Measurements from ENCODE around the gene LAD1.

The LAD1 gene

DNA sequence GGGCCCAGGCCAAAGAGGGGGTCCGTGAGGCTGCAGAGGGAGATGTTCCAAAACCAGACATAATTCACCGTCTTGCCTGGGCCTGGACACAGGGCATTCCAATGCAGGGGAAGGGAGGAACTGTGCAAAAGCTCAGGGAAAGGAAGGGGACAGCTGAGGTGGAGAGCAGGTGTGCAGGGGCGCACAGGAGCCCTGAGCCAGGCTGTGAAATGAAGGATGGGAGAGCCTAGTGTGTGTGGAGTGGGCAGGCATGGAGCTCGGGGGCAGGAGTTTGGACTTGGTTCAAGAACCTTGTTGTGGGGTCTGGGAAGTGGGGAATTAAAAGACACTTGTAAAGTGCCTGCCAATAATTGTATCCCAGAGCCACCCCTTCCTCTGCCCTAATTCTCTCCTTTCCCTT is 20.1 kb upstream of the LAD1 start:
- DNase-seq (ENCODE audit: low read depth, low spot score) = no peak

DNA sequence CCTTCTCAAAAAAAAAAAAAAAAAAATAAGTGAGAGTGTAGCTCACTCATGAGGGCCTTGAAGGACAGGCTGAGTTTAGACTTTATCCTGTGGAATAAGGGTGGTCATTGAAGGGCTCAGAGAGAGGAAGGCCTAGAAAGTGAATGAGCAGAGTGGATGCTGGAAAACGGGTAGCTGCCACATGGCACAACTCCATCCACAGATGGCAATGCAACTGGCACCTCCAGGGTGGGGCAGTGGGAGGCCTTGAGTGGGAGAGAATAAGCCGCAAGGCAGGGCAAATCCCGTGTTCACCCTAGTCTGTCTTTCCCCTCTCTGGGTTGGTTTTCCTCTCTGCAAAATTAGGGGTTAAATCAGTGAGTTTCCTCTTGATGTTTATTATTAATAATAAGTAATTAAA is 19.3 kb upstream of the LAD1 start:
- no peak for DNase-seq (ENCODE audit: low read depth, low spot score)

DNA sequence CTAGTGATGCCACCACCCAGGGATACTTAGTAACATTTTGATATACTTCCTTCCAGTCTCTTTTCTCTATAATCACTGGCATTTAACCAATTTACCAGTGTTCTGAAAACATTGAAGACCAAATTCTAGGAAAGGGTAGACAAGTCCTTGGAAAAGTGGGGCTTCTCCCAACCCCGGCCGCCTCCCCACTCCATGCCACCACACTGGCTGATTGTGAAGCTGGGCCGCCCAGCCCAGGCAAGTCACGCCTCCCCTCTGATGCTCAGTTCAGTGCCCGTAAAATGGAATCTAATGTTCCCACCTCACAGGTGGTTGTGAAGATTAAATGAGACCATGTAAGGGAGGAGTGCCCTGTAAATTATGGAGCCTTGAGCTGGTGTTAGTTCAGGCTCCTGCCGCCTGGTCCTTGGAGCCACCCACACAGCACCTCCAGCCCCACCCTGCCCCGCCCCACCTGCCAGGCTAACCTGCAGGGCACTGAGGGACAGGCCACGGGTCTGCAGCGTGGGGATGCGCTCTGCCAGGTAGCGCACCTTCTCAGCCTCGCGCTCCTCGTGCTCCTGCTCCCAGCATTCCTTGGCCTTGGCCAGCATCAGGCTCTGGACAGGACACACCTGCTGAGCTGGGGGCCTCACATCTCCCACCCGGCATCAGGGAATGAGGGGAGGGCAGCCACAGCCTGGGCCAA is 15.1 kb upstream of the LAD1 start:
- DNase-seq (ENCODE audit: low read depth, low spot score) = no peak

DNA sequence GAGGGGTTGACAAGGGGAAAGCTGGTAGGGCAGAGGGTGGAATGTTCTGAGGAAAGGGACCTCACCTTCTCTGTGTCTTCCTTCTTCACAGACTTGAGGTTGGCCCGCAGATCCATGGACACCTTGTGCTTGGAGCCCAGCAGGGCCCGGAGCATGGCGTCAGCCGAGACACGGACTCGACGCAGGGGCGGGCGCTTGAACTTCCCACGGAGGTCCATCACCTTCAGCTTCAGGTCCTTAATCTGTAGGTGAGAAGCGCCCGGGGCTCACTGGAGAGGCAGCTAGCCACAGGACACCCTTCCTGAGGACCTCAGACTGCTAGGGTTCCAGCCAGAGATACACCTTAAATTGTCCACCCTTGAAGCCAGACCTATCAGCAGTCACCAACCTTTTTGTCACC is 12.2 kb upstream of the LAD1 start:
- no peak for DNase-seq (ENCODE audit: low read depth, low spot score)

DNA sequence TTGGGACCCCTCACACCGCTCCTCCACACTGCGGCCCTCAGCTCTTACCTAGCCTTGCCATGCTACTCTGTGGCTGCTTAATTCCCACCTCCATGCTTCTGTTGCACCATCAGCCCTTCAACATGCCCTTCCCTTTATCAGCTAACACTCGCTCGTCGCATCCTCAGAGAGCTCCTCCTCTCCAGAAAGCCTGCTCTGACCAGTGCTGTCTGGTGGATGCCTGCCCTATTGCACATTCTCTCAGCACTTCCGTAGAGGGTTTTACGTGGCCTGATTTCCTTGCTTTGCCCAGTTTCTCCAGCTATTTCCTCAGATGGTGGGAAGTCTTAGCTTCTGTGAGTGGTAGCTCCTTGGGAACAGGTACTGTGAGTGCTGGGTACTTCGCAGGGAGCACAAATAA is 10.3 kb upstream of the LAD1 start:
- no peak for DNase-seq (ENCODE audit: low read depth, low spot score)

DNA sequence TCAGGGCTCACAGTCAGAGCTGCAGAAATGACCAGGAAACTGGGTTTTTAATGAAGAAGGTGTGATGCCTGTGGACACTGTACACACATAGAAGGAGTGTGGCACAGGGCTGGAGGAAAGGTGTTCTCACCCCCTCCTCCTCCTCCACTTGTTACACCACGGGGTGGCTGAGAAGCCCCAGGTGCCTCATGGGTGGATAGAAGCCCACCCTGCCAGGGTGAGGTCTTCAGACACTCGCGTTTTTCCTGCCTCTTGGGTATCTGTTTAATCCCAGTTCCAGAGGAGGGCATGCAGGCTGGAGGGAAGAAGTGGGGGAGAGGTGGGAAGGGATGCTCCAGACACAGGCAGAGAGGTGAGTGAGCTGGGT is 9.7 kb upstream of the LAD1 start:
- DNase-seq (ENCODE audit: low read depth, low spot score) = no peak

DNA sequence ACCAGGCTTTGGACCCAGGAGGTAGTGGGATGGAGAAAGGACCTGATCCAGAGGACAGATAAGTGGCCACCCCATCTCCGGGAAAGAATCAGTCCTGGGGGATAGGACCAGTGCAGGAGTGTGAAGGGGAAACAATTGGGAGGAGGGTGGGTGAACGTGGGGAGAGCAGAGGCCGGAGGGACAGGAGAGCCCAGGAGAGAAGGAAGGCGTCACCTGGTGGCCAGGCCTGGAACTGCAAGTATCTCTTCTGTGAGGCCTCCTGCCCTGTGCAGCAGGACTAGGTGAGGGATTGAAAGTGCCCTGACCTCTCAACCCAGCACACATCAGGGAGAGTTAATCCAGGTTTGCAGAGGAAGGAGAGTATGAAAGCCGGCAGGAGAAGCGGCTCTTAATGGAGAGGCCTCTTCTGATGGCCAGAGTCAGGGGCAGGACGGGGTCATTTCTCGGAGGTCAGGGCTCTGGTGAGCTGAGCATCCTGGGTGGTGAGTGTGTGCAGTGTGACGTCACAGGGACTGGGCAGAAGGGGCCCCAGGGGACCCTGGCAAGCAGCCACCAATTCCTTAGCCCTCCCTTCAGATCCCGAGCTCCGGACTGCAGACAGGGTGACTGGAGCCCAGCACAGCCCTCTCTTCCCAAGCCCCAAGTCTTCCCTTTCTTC is 9.2 kb upstream of the LAD1 start:
- peak; percentile 85 for DNase-seq (ENCODE audit: low read depth, low spot score)

DNA sequence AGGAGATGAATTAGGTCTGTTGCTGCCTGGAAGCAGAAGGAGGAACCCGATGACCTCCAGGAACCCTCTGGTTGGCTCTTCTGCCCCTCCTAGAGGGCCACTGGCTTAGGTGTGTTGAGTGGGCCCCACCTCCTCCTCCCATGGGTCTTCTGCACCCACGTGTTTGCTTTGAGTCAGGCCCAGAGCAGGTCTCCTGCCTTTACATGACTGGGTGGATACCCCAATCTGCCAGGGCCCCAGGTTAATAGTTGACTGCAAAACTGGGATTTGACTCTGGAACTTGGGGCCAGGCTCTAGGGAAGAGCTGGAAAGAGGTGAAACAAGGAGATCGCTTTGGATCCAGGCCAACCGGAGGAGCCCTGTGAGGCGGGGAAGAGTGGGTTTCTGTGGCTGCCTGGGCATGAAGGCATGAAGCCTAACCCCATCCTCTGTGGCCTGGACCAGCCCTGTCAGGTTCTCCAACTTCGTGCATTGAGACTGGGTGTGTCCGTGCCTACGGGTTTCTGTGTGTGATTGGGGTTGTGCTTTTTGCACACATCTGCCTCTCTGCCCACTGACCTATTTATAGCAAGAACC is 7.8 kb upstream of the LAD1 start:
- DNase-seq (ENCODE audit: low read depth, low spot score) = no peak

DNA sequence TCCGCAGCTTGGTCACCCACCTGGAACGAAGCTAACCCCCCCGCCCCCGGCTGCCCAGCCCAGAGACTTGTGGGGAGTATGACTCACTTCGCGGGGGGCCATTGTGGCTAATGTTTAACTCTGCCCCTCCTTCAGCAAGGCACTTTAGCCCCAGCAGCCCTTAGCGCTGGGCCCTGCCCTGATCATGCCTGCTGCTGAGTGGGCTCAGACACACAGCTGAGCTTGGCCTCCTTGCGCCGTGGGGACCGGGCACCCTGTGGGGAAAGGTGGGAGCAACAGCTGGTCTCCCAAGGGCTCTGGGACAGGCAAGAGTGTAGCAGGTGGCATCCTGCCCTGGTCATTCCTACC is 6.3 kb upstream of the LAD1 start:
- DNase-seq (ENCODE audit: low read depth, low spot score) = no peak

DNA sequence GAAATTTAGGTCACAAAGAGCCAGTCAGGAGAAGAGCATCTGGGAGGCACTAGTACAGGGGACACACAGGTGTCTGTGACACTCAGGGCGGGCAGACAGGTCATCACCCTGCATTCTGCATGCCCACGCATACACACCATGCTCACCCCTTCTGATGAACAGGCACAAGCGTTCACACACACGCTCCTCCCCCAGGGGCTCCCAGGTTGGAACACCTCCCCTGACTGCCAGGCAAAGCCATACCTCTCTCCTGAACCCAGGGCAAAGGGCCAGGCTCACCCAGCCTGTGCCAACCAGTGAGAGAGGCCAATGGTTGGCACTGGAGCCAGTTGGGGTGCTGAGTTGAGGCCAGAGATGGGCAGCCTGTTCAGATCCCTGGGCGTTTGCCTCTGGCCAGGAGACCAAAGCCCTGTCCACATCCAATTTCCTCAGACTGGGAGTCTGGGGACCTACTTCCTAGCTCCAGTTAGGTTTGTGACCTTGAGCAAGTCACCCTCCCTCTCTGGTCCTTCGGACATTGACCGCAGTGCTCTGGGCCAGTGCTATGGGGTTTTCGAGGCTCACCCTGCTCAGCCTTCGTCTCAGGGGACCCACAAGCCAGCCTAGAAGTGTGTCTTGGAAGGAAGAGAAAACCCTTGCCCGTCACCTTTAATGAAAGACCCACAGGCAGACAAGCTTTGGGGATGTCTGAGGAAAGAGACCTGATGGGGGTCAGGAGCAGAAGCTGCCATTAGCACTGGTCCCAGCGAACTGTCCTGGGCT is 5.8 kb upstream of the LAD1 start:
- DNase-seq (ENCODE audit: low read depth, low spot score) = no peak

DNA sequence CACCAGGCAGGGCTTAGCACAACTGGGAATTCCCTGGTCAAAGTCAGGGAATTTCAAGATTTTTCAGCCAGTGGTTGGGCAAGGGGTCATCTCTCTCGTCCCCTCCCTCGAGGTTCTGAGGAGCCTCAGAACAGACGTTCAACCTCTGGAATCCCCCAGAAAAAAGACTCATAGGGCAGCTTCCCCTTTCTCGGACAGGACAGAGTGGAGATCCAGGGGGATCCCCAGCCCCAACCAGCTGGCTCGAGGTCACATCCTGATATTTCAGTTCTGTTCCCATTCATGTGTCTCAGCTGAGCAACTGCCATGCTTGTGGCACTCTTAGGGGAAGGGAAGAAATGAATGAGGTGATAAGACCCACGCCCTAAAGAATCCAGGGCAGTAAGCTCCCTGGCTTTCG is 4.9 kb upstream of the LAD1 start:
- no peak for DNase-seq (ENCODE audit: low read depth, low spot score)

DNA sequence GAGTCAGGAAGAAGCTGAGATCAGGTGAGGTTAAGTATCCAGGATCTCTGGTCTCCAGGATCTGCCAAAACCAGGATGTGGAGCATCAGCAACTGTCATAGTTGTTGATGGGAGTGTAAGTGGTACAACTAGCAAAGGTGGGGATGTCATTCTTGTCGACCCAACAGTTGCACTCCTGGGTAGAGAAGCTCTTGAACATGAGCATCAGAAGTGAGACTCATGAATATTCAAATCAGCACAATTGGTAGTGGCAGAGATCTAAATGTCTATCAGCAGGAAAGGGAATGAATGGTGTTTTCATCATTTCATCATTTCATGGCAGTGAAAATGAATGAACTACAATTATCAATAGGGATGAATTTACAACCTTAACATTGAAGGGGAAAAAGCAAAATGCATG is 4.2 kb upstream of the LAD1 start:
- no peak for DNase-seq (ENCODE audit: low read depth, low spot score)

DNA sequence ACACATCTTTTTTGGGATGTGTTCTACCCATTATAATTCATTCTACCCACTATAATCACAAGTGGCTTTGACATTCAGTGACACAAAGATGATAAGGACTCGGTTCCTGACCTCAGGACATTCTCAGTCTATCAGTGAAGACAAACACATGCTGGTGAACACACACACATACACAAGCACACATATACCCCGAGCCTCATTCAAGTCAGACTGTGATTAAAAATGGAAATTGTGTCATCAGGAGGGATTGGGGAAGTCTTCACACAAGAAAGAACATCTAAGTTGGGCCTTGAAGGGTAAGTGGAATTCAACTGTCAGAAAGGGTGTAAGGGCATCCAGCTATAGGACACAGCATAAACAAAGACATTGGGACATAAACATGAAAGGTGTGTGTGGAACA is 2.6 kb upstream of the LAD1 start:
- DNase-seq (ENCODE audit: low read depth, low spot score) = no peak

DNA sequence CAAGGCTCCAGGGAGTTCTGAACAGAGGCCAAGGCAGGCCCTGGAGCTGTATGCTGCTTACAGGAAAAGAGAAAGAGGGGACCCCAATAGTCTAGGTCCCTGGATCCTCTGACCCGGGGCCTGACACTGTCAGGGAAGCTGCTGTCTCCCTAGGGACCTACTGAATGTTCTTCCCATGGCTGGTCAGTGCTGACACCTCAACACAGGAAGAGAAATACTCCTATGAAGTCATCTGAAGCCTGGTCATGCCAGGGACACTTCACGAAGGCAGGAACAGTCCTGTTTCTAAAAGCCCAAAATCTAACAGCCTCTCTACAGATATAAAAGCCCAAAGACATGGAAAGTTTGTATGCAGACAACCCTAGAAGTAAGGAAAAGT is 1.7 kb upstream of the LAD1 start:
- DNase-seq (ENCODE audit: low read depth, low spot score) = no peak

DNA sequence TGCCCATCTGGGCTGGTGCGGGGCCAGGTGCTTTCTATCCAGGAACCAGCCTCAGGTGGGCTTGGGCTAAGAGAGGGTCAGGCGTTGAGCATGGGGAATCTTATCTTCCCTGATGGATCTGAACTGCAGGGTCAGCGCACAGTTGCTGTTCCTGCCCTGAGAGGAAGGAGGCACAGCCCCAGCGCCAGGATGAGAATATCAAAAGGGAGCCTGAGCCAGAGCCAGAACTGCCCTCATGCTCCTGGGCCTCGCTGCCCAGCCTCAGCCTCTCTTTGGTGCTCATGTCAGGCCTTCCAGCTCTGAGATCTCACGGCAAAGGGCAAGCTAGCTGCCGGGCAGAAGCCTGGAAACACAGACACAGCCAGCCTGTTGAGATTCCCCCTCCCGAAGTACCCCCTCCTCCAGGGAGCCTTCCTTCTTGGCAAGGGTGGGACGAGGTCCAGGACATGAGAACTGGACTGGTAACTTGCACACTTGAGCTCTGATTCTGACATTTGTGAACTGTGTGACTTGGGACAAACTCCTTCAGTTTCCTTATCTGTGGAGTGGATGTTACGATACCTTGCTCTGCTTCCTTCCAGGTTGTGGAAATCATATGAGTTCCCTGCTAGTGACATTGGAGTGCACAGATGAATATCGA is 1.2 kb upstream of the LAD1 start:
- no peak for DNase-seq (ENCODE audit: low read depth, low spot score)

DNA sequence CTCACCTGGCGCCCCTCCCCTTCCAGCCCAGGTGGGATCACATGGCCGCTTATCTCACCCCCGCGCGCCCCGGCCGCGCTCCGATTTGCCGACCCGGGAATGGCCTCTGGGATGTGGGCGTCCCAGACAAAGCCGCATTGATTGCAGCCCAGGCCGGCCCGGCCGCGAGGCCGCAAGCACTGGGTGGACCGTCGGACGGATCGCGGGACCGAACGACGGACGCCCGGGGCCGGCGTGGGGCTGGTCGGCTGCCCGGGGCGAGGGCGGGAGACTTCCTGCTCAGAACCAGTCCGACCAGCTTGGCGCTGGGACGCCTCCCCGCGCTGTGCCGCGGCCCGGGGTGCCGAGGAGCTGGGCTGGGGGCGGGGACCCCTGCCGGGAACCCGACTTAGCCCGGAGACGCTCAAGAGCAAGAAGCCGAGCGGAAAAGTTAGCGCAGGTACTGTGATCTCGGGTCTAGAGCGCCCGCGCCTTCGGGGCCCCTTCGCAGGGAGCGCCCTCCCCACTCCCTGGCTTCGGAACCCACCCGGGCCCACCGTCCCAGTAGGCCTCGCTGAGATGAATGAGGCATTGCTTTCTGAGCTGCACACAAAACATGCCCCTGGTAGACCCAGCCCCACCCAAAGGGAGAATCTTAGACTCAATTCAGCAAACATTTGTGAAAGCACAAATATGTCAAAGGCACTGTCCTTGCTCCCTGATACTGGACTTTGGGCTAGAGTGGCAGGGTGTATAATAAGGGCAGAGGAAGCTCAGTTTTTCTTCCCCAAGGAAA is 415 bp upstream of the LAD1 start:
- peak; percentile 32 for DNase-seq (ENCODE audit: low read depth, low spot score)

DNA sequence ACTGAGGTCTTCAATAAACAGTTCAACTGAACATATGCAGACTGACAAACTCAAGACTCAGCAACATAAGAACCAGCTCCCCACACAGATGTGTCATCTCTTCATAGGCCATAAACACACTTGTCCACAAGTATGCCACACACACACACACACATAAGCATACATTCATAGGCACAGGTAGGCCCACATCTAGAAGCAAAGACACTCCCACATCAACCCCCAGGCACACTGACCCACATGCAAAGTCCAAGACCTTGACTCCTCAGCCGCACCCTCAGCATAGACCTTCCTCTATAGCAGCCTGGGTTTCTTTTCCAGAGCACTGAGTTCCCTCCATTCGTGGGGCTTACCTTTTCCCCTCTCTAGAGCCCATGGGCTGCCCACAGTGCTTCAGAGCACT is 1.4 kb downstream of the LAD1 start:
- no peak for DNase-seq (ENCODE audit: low read depth, low spot score)

DNA sequence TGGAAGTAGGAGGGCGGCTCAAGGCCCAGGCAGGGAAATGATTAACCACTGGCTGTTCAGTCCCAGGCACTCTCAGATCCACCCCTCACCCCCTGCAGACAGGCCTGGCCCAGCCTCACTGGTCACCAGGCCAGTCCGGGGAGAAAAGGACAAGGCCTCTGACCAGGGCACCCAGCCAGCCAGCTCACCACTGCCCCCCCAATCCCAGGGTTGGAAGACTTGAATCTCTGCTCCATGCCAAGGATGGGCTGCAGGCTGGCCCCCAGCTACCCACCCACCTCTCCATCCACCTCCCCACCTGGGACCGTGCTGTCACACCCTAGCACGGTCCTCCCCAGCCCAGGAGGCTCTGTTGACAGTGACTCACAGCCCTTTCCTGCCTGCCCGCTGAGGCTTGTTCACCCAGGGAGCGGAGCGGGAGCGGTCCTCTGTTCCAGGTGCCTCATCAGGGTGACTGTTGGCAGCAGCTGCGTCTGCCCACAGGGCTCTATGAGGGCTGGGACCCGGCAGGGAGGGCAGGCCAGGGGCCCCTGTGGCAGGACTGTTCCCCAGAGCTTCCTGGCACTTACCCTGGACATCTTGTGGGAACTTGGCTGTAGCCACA is 2.2 kb downstream of the LAD1 start:
- DNase-seq (ENCODE audit: low read depth, low spot score) = no peak

DNA sequence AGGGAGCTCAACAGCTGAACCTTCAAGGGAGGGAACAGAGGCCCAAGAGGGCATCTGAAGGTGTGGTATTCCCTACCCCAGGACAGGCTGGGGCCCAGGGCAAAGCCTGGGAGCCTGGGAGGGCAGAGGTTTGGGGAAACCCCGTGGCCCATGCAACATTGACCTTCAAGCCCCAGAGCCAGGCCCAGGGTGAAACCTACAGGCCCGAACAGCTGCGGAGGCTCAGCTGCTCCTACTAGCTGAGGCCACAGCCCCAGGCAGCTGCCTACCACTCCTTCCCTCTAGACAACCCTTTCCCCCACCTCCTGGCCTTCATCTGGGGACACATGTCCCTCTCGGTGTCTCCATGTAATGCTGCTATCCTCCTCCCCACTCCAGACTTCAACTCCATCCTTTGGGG is 3.2 kb downstream of the LAD1 start:
- DNase-seq (ENCODE audit: low read depth, low spot score) = no peak

DNA sequence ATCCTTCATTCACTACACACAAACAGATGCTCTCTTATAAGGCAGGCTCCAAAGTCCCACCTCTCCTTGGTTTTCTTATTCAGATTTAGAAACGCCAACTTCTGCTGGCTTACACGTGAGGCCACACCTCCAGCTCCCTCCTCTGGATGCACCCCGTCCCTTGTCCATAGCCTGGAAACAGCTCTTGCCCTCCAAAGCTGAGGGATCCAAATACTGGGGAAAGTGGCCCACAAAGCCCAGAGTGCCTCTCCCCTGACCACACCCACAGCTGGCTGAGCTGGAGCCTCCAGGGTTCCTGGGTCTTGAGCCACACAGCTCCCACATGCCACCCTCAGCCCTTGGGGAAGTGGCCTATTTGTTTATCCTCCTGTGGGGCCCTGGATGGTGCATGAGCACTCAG is 4.5 kb downstream of the LAD1 start:
- DNase-seq (ENCODE audit: low read depth, low spot score) = no peak

DNA sequence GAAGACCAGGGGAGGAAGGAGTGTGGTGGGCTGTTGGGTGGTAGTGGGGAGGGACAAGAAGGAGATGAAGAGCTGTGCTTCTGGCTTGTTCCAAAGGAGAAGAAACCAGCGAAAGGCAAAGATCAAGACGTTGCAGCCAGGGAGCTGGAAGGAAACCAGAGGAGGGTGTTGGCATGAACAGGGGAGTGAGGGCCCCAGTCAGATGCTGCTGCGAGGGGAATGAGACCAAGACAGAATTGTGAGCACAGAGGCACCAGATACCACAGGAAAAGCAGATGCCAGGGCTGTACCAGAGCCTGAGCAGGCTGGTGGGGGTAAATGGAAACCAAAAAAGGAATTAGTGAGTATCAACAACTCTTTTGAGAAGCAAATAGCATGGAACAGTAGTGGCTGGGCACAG is 6.0 kb downstream of the LAD1 start:
- no peak for DNase-seq (ENCODE audit: low read depth, low spot score)

Data from astrocyte of the hippocampus (primary cell).